ENCODE measurements around the gene TRAF2.
"Not testable (repeated sequence)": the region's sequence is repeated elsewhere in the genome, so short reads cannot be mapped to it uniquely, and the experiment has no call there.

Gene TRAF2

GRCh38 chr9:136885950-136886578 lies at the start of gene TRAF2:
Gene TRAF2 (plus strand): TSS chr9:136886516. CDS start chr9:136898741, 12,225 bp downstream.
- DNase-seq, result peak; percentile 98

GRCh38 chr9:136837146-136837855 lies 49.0 kb upstream of the TRAF2 start:
- no peak for DNase-seq

- not testable (repeated sequence) for DNase-seq
These were observed 48.4 kb upstream of the TRAF2 start for GRCh38 chr9:136837856-136838277.

- DNase-seq, result no peak
These were observed 47.7 kb upstream of the TRAF2 start for GRCh38 chr9:136838314-136839228.

- DNase-seq, result no peak
These were observed 46.8 kb upstream of the TRAF2 start for GRCh38 chr9:136839229-136840139.

GRCh38 chr9:136840140-136840876 lies 46.0 kb upstream of the TRAF2 start:
- DNase-seq, result no peak

GRCh38 chr9:136840877-136841645 lies 45.3 kb upstream of the TRAF2 start:
- no peak for DNase-seq

GRCh38 chr9:136841646-136842379 lies 44.5 kb upstream of the TRAF2 start:
- DNase-seq, result not testable (repeated sequence)

- DNase-seq, result peak; percentile 86
These were observed 43.9 kb upstream of the TRAF2 start, which contains the start of gene AJM1 for GRCh38 chr9:136842380-136842948. Gene AJM1 (plus strand): TSS chr9:136842478. CDS start chr9:136844415, 1,937 bp downstream.

- not testable (repeated sequence) for DNase-seq
These were observed 43.0 kb upstream of the TRAF2 start for GRCh38 chr9:136843159-136843800.

GRCh38 chr9:136843801-136844740 lies 42.2 kb upstream of the TRAF2 start:
- DNase-seq, result peak; percentile 74

- peak; percentile 42 for DNase-seq
These were observed 41.4 kb upstream of the TRAF2 start for GRCh38 chr9:136844761-136845464.

GRCh38 chr9:136845465-136846260 lies 40.7 kb upstream of the TRAF2 start:
- no peak for DNase-seq

- DNase-seq, result no peak
These were observed 39.8 kb upstream of the TRAF2 start for GRCh38 chr9:136846376-136847087.

GRCh38 chr9:136847088-136847825 lies 39.1 kb upstream of the TRAF2 start:
- no peak for DNase-seq
